Measurements from ENCODE around the gene EXD3. TPM values are rescaled to one million over a fixed set of nuclear protein-coding genes. Genes with fewer than 3 reads are reported as not detected.
A peak's percentile ranks its signal among the peaks of the same experiment; 100 is the strongest.

EXD3 gene
- total and polyA plus RNA-seq, 9 of the 15 experiments (the other 6 are each of a cell fraction or from before 2014, with no cell fraction given) = 0.29 to 12.5 (median 3.9) TPM

DNA sequence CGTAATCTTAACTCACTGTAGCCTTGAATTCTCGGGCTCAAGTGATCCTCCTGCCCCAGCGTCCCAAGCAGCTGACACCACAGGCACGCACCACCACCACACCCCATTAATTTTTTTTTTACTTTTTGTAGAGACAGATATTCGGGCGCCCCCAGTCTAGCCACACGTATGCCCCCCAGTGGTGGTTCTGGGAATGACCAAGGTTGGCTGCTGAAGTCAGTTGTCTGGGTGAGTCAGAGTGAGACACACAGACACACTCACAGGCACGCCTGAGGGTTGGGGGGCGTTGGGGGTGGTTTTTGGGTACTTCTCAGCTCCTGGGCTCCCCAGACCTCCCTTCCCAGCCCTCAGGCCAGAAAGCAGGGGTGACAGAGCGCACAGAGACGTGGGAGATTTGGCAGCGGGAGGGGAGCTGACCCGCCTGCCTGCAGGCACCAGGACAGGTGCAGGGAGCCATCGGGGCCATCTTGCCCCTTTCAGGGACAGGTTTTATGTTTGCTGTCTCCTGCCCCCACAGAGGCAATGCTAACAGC is 22.4 kb upstream of the EXD3 start (continued):
- TF ChIP-seq REST (IDR thresholded peaks at IDR 0.05; ENCODE audit: borderline replicate concordance) (peak; percentile 83; the same call in 1 of the 2 replicates), REST (CRISPR knock-in tag; IDR thresholded peaks at IDR 0.05; ENCODE audit: low read depth) (no peak), CREM (IDR thresholded peaks at IDR 0.05; ENCODE audit: low read depth) (0 out of 2 replicates have a peak, but pooled peaks have one; percentile 21), ETV1 (tag; conservative IDR thresholded peaks at IDR 0.05; ENCODE audit: low read depth) (no peak), TSC22D4 (tag; IDR thresholded peaks at IDR 0.05) (no peak), ZBTB12 (CRISPR knock-in tag; IDR thresholded peaks at IDR 0.05) (no peak), TCF7 (IDR thresholded peaks at IDR 0.05; ENCODE audit: borderline replicate concordance) (no peak), FOXP1 (CRISPR knock-in tag; IDR thresholded peaks at IDR 0.05) (no peak), MAZ (CRISPR knock-in tag; conservative IDR thresholded peaks at IDR 0.05 in 1 of 2, IDR thresholded peaks at IDR 0.05 in 1 of 2) (peak; percentile 47 to 72; a peak in 3 of 4 replicates), YY1 (IDR thresholded peaks at IDR 0.05; ENCODE audit: borderline replicate concordance in 1 of 3, control insufficient read depth in 1 of 3, extremely low read depth in 1 of 3, insufficient read depth in 3 of 3, insufficient read length in 1 of 3, insufficient replicate concordance in 2 of 3, low read depth in 1 of 3, low read length in 2 of 3) (peak in 1 of 3 experiments; percentile 4)
- TF ChIP-seq, protein P1, sequence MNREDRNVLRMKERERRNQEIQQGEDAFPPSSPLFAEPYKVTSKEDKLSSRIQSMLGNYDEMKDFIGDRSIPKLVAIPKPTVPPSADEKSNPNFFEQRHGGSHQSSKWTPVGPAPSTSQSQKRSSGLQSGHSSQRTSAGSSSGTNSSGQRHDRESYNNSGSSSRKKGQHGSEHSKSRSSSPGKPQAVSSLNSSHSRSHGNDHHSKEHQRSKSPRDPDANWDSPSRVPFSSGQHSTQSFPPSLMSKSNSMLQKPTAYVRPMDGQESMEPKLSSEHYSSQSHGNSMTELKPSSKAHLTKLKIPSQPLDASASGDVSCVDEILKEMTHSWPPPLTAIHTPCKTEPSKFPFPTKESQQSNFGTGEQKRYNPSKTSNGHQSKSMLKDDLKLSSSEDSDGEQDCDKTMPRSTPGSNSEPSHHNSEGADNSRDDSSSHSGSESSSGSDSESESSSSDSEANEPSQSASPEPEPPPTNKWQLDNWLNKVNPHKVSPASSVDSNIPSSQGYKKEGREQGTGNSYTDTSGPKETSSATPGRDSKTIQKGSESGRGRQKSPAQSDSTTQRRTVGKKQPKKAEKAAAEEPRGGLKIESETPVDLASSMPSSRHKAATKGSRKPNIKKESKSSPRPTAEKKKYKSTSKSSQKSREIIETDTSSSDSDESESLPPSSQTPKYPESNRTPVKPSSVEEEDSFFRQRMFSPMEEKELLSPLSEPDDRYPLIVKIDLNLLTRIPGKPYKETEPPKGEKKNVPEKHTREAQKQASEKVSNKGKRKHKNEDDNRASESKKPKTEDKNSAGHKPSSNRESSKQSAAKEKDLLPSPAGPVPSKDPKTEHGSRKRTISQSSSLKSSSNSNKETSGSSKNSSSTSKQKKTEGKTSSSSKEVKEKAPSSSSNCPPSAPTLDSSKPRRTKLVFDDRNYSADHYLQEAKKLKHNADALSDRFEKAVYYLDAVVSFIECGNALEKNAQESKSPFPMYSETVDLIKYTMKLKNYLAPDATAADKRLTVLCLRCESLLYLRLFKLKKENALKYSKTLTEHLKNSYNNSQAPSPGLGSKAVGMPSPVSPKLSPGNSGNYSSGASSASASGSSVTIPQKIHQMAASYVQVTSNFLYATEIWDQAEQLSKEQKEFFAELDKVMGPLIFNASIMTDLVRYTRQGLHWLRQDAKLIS (CRISPR knock-in tag; IDR thresholded peaks at IDR 0.05) = no peak
